SIG-M5 treated with dmso at 0.1 percent for 504 hours (cell line): ENCODE data around the gene NPFFR2.
"Not testable (repeated sequence)": the region's sequence is repeated elsewhere in the genome, so short reads cannot be mapped to it uniquely, and the experiment has no call there.

Experiments used
- DNase-seq: peaks from one replicate; lab custom pipeline; 2025; ENCODE audit not compliant: unreplicated experiment; lab: John Stamatoyannopoulos, UW

NPFFR2 gene

GRCh38 chr4:72031868-72032608 is at the start of gene NPFFR2:
TSS of gene NPFFR2 (plus strand) at chr4:72032000. CDS start at chr4:72128592, 96,592 bp downstream.
- no peak for DNase-seq

- DNase-seq: no peak
Measured at GRCh38 chr4:71992571-71993312, 39.1 kb upstream of the NPFFR2 start.

GRCh38 chr4:71994559-71994958 is 37.2 kb upstream of the NPFFR2 start:
- no peak for DNase-seq

GRCh38 chr4:71995297-71995696 is 36.5 kb upstream of the NPFFR2 start:
- no peak for DNase-seq

GRCh38 chr4:72006586-72006985 is 25.2 kb upstream of the NPFFR2 start:
- DNase-seq: no peak

GRCh38 chr4:72011906-72012305 is 19.9 kb upstream of the NPFFR2 start:
- DNase-seq: no peak

- DNase-seq: no peak
Measured at GRCh38 chr4:72016011-72016410, 15.8 kb upstream of the NPFFR2 start.

GRCh38 chr4:72019688-72020087 is 12.1 kb upstream of the NPFFR2 start:
- no peak for DNase-seq

- no peak for DNase-seq
Measured at GRCh38 chr4:72022553-72022952, 9.2 kb upstream of the NPFFR2 start.

GRCh38 chr4:72055566-72055965 is 23.8 kb downstream of the NPFFR2 start:
- no peak for DNase-seq

GRCh38 chr4:72063726-72064125 is 31.9 kb downstream of the NPFFR2 start:
- DNase-seq: no peak

GRCh38 chr4:72067051-72067450 is 35.3 kb downstream of the NPFFR2 start:
- DNase-seq: no peak

- DNase-seq: no peak
Measured at GRCh38 chr4:72073816-72074215, 42.0 kb downstream of the NPFFR2 start.

GRCh38 chr4:72076562-72076961 is 44.8 kb downstream of the NPFFR2 start:
- DNase-seq: no peak

GRCh38 chr4:72077346-72077745 is 45.5 kb downstream of the NPFFR2 start:
- no peak for DNase-seq

- DNase-seq: no peak
Measured at GRCh38 chr4:72084587-72085011, 52.8 kb downstream of the NPFFR2 start.

GRCh38 chr4:72090606-72091005 is 58.8 kb downstream of the NPFFR2 start:
- DNase-seq: not testable (repeated sequence)

- no peak for DNase-seq
Measured at GRCh38 chr4:72094059-72094797, 62.4 kb downstream of the NPFFR2 start.

- DNase-seq: no peak
Measured at GRCh38 chr4:72107456-72107855, 75.7 kb downstream of the NPFFR2 start.

- DNase-seq: no peak
Measured at GRCh38 chr4:72109364-72109763, 77.6 kb downstream of the NPFFR2 start.

- DNase-seq: no peak
Measured at GRCh38 chr4:72109959-72110497, 78.2 kb downstream of the NPFFR2 start.
